ENCODE measurements around the gene WDFY3.

GRCh38 chr4:84964995-84965552 is 1.4 kb downstream of the WDFY3 start:
- no peak for TF ChIP-seq POLR2A (IDR thresholded peaks at IDR 0.05)
- TF ChIP-seq, protein P1, sequence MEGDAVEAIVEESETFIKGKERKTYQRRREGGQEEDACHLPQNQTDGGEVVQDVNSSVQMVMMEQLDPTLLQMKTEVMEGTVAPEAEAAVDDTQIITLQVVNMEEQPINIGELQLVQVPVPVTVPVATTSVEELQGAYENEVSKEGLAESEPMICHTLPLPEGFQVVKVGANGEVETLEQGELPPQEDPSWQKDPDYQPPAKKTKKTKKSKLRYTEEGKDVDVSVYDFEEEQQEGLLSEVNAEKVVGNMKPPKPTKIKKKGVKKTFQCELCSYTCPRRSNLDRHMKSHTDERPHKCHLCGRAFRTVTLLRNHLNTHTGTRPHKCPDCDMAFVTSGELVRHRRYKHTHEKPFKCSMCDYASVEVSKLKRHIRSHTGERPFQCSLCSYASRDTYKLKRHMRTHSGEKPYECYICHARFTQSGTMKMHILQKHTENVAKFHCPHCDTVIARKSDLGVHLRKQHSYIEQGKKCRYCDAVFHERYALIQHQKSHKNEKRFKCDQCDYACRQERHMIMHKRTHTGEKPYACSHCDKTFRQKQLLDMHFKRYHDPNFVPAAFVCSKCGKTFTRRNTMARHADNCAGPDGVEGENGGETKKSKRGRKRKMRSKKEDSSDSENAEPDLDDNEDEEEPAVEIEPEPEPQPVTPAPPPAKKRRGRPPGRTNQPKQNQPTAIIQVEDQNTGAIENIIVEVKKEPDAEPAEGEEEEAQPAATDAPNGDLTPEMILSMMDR (IDR thresholded peaks at IDR 0.05) = no peak

All from uterus (tissue), 2 donors.